ENCODE data around the gene AOC1.
"Not testable (repeated sequence)": the region's sequence is repeated elsewhere in the genome, so short reads cannot be mapped to it uniquely, and the experiment has no call there.

The AOC1 gene

DNA sequence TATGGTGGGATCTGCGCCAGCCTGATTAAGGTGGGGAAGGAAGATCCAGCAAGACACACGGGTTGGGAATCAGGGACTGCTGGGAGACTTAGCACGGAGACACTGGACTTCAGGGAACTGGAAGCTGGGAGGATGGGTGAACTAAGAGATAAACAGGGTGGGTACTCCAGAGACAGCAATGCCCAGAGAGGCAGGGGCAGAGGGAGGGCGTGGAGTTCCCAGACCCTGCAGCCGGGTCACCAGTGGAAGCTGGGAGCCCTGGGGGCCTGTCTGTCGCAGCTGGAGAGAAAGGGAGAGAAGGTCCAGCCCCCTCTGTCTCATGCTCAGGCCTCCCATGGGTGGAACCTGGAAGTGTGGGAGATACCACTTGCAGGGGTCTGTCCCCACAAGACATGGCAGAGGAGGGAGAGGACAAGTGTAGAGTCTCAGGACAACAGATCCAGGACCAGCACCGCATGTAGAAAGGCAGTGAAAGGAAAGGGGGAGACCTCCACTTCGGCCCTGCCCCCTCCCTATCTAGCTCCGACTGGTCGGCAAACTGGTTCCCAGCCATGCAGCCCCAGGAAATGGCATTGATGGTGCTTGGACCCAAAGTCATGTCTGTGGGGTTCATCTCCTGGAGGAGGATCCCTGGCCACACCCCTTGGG lies 44.4 kb downstream of the AOC1 start:
- no peak for DNase-seq (ENCODE audit: low spot score)

DNA sequence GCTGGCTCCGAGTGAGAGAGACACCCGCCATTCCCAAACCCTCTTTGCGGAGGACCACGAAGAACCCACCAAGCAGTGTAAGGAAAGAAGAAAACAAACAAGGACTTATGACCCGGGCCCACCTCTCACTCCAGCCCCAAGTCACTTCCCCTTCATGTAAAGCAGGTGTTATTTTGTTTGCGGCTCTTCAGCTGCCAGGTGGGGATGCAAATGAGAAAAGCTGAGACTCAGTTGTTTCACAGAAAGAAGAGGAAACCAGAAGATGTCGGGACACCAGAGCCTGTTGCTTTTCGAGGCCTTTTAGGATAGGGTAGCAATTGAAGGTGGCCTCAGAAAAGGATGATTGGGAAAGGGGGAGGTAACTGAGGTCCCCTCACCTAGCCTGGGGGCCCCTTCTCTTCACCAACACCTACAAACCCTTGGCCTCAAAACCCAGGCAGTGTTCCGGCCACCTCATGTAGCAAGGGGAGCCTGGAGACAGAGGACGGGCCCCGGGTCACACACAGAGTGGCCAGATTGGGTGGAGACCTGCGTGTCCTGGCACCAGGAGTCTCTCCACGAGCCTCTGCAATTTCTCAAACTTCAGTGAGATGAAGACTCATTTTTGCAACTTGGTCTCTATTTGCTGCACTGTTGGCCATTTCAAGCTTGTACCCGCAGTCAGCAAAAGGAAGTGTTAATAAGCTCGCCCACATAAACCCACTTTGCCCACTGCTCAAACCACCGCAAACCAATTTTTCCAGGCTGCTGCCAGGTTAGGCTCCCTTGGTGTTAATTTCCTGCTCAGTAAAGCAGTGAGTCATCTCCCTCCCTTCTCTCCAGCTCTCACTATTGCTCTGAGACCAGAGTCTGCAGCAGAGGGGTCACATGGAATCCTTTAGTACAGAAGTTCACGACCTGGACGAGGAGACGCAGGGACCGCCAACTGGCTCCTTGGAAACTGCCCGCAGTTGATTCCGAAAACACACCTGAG lies 45.5 kb downstream of the AOC1 start:
- DNase-seq (ENCODE audit: low spot score): no peak

DNA sequence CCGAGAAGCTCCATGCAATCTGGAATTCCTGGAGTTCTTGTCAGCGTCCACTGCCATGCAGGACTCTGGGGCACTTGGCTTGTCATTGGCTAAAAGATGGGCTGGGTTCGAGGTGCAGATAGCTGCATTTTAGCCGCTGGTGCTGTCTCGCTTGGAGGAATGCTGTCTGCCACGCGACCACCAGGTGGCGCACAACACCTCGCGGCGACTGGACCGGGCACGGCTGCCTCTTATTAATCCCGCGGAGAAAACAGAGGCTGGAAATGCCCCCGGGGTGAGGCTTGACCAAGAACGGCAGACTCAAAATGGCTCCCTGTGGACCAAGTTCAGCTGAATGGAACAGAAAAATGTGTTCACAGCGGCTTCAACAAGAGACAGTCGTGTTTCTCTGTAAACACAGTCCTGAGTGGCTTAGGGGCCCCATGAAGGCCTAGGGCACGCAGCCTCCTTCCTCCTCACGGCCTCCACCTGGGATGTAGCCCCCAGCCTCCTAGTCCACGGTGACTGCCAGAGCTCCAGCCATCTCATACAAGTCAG lies 46.2 kb downstream of the AOC1 start:
- DNase-seq (ENCODE audit: low spot score): peak; percentile 88

DNA sequence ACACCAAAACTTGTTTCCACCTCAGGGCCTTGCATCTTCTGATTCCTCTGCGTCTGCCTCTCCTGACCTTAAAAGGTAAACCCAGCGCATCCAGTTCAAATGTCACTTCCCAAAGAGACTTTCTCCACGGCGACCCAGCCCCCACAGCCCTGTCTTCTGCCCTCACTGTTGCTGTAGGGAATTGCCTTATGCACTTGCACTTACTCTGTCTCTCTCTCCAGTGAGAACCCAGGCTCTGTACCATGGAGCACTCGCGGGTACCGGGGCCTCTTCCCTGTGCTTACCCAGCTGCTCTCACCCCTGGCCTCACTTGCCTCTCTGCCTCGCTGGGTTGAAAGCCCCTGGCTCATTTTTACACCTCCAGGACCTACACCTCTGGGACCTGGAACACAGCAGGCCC lies 48.4 kb downstream of the AOC1 start:
- no peak for DNase-seq (ENCODE audit: low spot score)

DNA sequence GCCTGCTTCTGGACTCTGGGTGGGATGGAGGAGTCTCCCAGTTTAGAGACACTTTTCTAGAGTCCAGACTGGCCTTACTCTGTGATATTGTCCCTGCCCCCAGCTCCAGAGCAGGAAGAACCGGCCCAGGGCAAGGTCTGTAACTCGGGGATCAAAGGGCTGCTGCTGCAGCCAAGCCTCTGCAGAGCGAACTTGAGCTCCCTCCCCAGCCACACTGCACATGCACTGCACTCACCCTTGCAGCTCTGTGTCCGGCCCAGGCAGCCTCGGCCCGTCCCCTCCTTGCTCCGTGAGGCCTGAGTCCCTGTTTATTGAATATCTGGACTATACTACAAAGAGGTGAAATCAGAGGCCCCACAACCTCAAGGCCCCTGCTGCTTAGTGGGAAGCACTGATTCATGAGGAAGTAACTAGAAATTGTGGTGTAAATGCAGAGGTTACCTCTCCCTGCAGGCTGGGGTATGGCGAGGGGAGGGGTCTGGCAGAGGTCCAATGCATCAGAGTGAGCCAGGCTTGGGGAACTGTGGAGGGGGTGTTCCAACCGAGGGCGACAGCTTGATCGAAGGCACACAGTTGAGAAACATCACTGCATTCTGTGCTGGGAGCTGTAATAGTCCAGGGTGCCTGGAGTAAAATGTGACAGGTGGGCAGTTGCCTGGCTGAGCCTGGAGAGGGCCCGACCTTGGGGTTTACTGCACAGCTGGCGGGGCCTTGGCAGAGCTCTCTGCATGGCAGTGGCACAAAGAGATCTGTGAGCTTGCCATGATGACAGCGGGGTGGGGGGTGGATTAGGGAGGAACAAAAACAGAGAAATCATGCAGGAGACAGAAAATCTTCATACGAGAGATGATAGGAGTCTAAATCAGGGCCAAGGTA lies 49.1 kb downstream of the AOC1 start:
- no peak for DNase-seq (ENCODE audit: low spot score)

DNA sequence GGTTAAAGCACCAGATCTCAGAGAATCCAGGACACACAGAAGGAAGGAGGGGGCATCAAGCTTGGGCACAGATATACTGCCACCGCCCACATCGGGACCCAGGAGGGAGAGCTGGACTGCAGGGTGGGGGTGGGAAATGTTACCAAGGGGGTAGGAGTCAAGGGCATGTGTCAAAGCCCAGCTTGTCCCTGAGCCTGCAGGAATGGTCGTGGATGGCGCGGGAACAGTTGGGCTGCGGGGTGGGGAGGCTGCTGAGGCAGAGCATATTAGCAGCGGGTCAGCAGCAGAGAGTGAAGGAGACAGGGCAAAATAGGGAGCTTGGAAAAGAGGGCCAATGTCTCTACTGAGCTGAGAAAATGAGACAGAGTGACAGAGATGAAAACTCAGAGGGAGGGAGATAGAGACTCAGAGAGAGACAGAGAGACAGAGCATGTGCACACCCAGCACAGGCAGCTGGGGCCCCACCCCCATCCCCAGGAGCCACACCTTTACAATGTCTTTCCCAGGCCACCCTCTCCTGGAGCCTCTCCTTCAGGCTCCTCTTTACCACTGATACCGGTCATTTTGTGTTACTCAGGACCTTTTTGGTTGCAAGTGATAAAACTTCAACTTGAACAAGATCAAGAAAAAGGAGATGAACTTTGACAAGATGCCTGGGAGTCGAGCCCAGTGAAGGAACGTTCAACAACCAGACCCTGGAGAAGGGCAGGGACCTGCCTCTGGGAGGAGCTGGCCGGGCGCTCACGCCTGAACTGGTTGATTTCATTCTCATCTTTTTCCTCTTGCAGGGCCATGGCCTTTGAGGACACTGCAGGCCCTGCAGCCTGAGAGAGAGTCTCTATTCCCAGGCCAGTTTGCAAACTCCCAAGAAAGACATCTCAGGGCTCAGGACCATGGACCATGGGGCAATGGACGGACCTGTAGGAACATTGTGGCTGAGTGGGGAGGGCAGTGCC lies 50.0 kb downstream of the AOC1 start:
- no peak for DNase-seq (ENCODE audit: low spot score)

DNA sequence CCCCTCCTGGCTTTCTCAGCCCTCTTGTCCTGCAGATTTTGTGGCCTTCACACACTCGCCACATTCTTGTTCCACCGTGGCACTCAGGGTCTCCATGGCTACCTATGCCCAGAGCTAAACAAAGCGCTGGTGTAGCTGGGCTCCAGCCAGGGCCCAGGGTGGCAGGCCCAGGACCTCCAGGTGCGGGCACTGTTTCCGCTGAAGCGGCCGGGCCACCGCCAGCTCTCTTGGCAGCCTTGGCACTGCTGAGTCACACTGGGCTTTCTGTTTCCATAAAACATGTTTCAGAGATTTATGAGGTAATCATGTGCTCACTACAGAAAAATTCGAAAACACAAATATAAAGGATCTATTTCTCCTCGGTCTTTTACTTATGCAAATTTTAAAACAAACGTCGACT lies 51.3 kb downstream of the AOC1 start:
- DNase-seq (ENCODE audit: low spot score): no peak

DNA sequence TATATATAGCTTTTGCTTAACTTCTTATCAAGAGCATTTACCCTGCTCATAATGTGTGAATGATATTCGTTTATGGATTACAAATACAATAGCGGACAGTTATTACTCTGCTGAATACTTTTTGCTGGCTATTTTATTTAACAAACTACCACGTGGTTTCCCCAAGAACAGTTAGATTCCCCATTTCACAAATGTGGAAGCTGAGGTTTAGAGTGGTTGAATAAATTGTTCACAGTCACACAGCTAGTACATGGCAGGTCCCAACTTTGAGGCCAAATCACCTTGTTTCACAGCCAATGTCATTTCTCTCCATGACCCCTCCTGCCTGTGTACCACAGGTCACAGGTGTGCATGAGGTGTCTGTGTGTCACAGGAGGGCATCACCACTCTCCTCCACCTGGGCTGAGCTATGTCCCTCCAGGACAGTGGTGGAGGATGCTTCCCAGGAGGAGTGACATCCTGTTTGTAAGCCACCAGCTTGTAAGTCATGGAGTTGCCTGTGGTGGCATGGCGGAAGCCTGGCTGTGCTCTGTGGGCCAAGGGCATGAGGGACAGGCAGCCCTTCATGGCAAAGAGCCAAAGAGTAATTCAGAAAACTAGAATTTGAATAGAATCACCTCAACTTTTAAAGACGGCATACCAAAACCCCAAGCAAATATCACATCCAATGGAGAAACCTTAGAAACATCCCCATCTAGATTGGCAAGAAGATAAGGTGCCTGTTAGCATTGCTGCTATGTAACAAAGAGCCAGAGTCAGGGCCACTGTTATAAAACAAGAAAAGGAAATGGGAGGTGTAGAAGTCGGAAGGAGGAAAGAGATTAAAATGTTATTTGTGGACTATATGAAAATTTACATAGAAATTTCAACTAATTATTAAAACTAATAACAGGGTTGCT lies 51.9 kb downstream of the AOC1 start:
- no peak for DNase-seq (ENCODE audit: low spot score)

DNA sequence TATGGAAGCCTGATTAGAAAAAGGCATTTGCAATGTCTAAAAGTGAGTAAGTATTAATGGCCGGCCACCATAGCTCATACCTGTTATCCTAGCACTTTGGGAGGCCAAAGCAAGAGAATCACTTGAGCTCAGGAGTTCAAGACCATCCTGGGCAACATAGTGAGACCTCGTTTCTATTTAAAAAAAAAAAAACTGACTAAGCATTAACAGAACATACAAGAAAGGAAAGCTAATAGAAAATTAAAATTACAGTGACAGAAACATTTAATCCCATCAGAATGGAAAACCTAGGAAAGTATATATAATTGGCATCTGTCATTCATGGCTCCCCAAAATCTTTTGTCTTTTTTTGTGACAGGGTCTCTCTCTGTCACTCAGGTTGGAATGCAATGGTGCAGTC lies 55.9 kb downstream of the AOC1 start:
- DNase-seq (ENCODE audit: low spot score): no peak

DNA sequence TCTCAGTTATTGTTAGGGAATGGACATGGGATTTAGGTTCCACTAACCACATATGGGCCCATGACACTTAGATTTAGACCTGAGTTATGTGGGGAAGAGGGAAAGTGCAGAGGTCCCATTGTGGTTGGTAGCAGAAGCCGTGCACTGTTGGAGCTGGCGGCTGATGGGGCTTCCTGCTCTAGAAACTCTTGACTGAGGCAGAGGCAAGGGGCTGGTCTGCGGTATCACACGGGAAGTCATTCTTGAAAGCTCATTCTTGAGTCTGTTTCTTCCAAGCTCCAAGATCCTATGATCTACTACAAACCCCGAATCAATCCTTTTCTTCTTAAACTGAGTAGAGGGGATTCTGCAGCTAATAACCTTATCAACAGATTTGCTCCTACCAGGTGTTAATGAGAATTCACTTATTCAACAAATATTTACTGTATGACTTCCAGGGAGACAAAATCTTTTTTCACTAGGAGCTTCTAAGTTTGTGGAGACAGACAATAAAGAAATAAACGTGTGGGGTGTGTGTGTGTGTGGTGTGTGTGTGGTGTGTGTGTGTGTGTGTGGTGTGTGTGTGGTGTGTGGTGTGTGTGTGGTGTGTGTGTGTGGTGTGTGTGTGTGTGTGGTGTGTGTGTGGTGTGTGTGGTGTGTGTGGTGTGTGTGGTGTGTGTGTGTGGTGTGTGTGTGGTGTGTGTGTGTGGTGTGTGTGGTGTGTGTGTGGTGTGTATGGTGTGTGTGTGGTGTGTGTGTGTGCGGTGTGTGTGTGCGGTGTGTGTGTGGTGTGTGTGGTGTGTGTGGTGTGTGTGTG lies 57.1 kb downstream of the AOC1 start:
- no peak for DNase-seq (ENCODE audit: low spot score)

DNA sequence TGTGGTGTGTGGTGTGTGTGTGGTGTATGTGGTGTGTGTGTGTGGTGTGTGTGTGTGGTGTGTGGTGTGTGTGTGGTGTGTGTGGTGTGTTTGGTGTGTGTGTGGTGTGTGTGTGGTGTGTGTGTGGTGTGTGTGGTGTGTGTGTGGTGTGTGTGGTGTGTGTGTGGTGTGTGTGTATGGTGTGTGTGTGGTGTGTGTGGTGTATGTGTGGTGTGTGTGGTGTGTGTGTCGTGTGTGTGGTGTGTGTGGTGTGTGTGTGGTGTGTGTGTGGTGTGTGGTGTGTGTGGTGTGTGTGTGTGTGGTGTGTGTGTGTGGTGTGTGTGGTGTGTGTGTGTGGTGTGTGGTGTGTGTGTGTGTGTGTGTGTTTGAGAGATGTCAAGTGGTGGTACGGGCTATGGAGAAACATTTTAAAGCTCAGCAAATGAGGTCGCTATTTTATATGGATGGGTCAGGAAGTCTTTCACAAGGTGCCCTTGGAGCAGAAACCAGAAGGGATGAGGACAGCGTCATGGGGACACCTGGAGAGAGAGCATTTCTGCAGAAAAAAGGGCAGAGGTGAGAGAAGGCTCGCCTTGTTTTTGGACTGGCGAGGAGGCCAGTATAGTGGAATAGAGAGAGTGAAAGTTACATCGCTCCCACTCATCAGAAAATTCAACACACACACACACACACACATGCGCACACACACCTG lies 58.1 kb downstream of the AOC1 start:
- not testable (repeated sequence) for DNase-seq (ENCODE audit: low spot score)

DNA sequence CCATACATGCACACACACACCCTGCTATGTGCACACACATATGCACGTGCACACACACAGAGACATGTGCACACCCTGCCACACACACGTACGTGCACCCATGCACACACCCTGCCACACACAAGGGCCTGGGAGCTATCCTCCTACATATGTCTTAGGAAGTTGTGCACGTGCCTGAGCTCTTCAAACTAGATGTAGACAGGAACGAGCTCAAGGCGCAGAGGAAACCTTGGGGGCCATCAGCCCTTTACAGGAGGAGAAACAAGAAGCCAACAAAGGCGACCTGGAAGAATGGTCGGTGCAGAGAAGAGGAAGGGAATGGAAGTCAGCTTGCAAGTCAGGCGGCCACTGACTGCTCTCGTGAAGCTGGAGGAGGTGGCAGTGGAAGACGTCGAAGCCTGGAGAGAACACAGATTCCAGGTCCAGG lies 58.7 kb downstream of the AOC1 start:
- DNase-seq (ENCODE audit: low spot score): no peak

Data from ecto neural progenitor cell (in vitro differentiated cells).